Panc1 (cell line): ENCODE results near the gene SULT2B1. TPM values are rescaled to one million over a fixed set of nuclear protein-coding genes. Genes with fewer than 3 reads are reported as not detected.
A peak's percentile ranks its signal among the peaks of the same experiment; 100 is the strongest.

Experiments used
- ATAC-seq: fragments of 200-7000 bp; cut with Tn5 transposase; 2 replicates; pipeline ENCODE4 v1.9.1; 2020; ENCODE audit warnings: mild to moderate bottlenecking, moderate library complexity
- BruUV-seq: library from RNA; stranded (reverse); fragments of 400-500 nt; replicated peaks from 2 replicates; lab custom pipeline; 2021; lab: Mats Ljungman, UMichigan
- CTCF ChIA-PET: fragments of 300-600 bp; sonication (Branson Sonifier 250); formaldehyde crosslinking; loops from one replicate; lab custom pipeline; 2022; ENCODE audit warnings: antibody characterized with exemption; lab: Charles Lee
- POLR2A ChIA-PET: fragments of 300-600 bp; sonication (Branson Sonifier 250); formaldehyde crosslinking; loops from one replicate; lab custom pipeline; 2022; ENCODE audit warnings: antibody characterized with exemption; lab: Charles Lee
- DNase-seq: peaks from one replicate; pipeline ENCODE4 v3.0.0-alpha.2; 2010; ENCODE audit warnings: low read depth, low spot score
- H3K27ac ChIP-seq: 2 replicates; pipeline ENCODE4 v1.5.1; 2011; ENCODE audit warnings: mild to moderate bottlenecking, low read length, inconsistent platforms
- H3K27me3 ChIP-seq: fragments of 200-500 bp; sonication (Bioruptor generic); 2 replicates; pipeline ENCODE4 v1.6.0; 2014; ENCODE audit warnings: low read length, inconsistent platforms; ENCODE audit not compliant: control insufficient read depth, insufficient read depth
- H3K36me3 ChIP-seq: fragments of 200-500 bp; sonication (Bioruptor generic); 2 replicates; pipeline ENCODE4 v1.5.1; 2014; ENCODE audit warnings: inconsistent platforms, mild to moderate bottlenecking, low read length, moderate library complexity; ENCODE audit not compliant: control insufficient read depth, insufficient read depth
- H3K4me1 ChIP-seq: 2 replicates; pipeline ENCODE4 v1.5.1; 2011; ENCODE audit warnings: inconsistent platforms, mild to moderate bottlenecking, low read length, moderate library complexity; ENCODE audit not compliant: control insufficient read depth, insufficient read depth
- H3K4me3 ChIP-seq, 2 experiments: 2 replicates each; pipeline ENCODE4 v1.5.1; 2011 to 2012; ENCODE audit warnings: low read depth in 2 of 2, low read length in 2 of 2, mild to moderate bottlenecking in 2 of 2, inconsistent platforms in 1 of 2, moderate library complexity in 1 of 2
- H3K9me3 ChIP-seq: fragments of 200-500 bp; sonication (Bioruptor generic); 2 replicates; pipeline ENCODE4 v1.5.1; 2014; ENCODE audit warnings: low read depth, mild to moderate bottlenecking, inconsistent platforms, low read length, moderate library complexity; ENCODE audit not compliant: control insufficient read depth, insufficient read depth
- POLR2AphosphoS5 ChIP-seq: IDR thresholded peaks from 2 replicates; pipeline ENCODE4 v1.6.1; 2012; ENCODE audit warnings: mild to moderate bottlenecking, low read depth, low read length, moderate library complexity
- SIN3A ChIP-seq: IDR thresholded peaks from 2 replicates; pipeline ENCODE4 v1.6.1; 2012; ENCODE audit warnings: low read depth, mild to moderate bottlenecking, low read length, moderate library complexity, borderline replicate concordance; ENCODE audit not compliant: insufficient read depth
- TCF7L2 ChIP-seq: IDR thresholded peaks from 2 replicates; pipeline ENCODE4 v1.6.1; 2011; ENCODE audit warnings: mild to moderate bottlenecking, low read depth, low read length, inconsistent platforms
- in situ Hi-C: cut with HindIII; loops from 2 replicates; pipeline ENCODE4 v1.10.0; 2016; ENCODE audit warnings: low sequenced_read_pairs, low pct_unique_long_range_greater_than_20kb
- intact Hi-C: fragments of 100-400 bp; cut with micrococcal nuclease; formaldehyde crosslinking; loops from one replicate; pipeline ENCODE4 v1.10.0; 2022; ENCODE audit not compliant: unreplicated experiment
- total RNA-seq: library from RNA; stranded (reverse); gene quantifications from one replicate; pipeline ENCODE4 v1.2.1, GENCODE V29; 2021; ENCODE audit not compliant: unreplicated experiment
- TF ChIP-seq, protein P1 (sequence below): fragments of 450-650 bp; IDR thresholded peaks from 2 replicates; pipeline ENCODE4 v1.5.1; 2017; ENCODE audit warnings: mild to moderate bottlenecking
- TF ChIP-seq, protein P2 (sequence below), 2 experiments: IDR thresholded peaks; 2 replicates each; pipeline ENCODE4 v1.6.1; 2011 to 2012; ENCODE audit warnings: low read depth in 2 of 2, control low read depth in 1 of 2, low read length in 1 of 2, mild to moderate bottlenecking in 1 of 2, moderate library complexity in 1 of 2; ENCODE audit not compliant: insufficient read depth in 1 of 2

Gene SULT2B1
- total RNA-seq, 1 experiment from 2014 or later, result 3.6 TPM

DNA sequence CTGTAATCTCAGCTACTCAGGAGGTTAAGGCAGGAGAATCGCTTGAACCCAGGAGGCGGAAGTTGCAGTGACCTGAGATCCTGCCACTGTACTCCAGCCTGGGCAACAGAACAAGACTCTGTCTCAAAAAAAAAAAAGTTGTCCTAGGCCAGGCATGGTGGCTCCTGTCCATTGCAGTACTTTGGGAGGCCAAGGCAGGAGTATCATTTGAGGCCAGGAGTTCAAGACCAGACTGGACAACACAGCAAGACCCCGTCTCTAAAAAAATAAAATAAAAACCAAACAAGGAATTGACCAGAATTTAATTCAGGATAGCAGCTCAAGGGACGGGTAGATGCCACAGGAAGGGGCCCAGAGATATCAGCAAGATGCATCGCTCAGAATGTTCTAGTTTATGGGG lies 4.9 kb downstream of the SULT2B1 start:
- no peak for DNase-seq
- Histone ChIP-seq H3K36me3 (no peaks in the 10 kb centered on the region), H3K4me3 (no peak overlapping the region), H3K27ac (peak overlapping the region; percentile 79), H3K4me1 (peaks cover 26% of the 10 kb centered on the region), H3K9me3 (no peaks in the 10 kb centered on the region), H3K27me3 (no peaks in the 10 kb centered on the region)
- ChIA-PET CTCF (no interaction called here), POLR2A (no interaction called here)
- BruUV-seq, result no TSS peak
- intact Hi-C loops, result no loop called here
- in situ Hi-C loops, result no loop called here
- no peak for TF ChIP-seq POLR2AphosphoS5
- no peak for TF ChIP-seq TCF7L2
- TF ChIP-seq, protein P1, sequence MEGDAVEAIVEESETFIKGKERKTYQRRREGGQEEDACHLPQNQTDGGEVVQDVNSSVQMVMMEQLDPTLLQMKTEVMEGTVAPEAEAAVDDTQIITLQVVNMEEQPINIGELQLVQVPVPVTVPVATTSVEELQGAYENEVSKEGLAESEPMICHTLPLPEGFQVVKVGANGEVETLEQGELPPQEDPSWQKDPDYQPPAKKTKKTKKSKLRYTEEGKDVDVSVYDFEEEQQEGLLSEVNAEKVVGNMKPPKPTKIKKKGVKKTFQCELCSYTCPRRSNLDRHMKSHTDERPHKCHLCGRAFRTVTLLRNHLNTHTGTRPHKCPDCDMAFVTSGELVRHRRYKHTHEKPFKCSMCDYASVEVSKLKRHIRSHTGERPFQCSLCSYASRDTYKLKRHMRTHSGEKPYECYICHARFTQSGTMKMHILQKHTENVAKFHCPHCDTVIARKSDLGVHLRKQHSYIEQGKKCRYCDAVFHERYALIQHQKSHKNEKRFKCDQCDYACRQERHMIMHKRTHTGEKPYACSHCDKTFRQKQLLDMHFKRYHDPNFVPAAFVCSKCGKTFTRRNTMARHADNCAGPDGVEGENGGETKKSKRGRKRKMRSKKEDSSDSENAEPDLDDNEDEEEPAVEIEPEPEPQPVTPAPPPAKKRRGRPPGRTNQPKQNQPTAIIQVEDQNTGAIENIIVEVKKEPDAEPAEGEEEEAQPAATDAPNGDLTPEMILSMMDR, result no peak
- TF ChIP-seq SIN3A, result no peak
- TF ChIP-seq, protein P2, sequence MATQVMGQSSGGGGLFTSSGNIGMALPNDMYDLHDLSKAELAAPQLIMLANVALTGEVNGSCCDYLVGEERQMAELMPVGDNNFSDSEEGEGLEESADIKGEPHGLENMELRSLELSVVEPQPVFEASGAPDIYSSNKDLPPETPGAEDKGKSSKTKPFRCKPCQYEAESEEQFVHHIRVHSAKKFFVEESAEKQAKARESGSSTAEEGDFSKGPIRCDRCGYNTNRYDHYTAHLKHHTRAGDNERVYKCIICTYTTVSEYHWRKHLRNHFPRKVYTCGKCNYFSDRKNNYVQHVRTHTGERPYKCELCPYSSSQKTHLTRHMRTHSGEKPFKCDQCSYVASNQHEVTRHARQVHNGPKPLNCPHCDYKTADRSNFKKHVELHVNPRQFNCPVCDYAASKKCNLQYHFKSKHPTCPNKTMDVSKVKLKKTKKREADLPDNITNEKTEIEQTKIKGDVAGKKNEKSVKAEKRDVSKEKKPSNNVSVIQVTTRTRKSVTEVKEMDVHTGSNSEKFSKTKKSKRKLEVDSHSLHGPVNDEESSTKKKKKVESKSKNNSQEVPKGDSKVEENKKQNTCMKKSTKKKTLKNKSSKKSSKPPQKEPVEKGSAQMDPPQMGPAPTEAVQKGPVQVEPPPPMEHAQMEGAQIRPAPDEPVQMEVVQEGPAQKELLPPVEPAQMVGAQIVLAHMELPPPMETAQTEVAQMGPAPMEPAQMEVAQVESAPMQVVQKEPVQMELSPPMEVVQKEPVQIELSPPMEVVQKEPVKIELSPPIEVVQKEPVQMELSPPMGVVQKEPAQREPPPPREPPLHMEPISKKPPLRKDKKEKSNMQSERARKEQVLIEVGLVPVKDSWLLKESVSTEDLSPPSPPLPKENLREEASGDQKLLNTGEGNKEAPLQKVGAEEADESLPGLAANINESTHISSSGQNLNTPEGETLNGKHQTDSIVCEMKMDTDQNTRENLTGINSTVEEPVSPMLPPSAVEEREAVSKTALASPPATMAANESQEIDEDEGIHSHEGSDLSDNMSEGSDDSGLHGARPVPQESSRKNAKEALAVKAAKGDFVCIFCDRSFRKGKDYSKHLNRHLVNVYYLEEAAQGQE (IDR thresholded peaks at IDR 0.05; ENCODE audit: insufficient read depth in 1 of 2, low read depth in 2 of 2, low read length in 1 of 2), result no peak
- no peak for ATAC-seq

GRCh38 chr19:48558018-48558684 lies 6.2 kb downstream of the SULT2B1 start:
- no peaks in the 10 kb centered on the region for H3K36me3 ChIP-seq
- H3K4me1 ChIP-seq, result peaks cover 23% of the 10 kb centered on the region
- intact Hi-C loops, result no loop called here
- no peaks in the 10 kb centered on the region for H3K27me3 ChIP-seq
- CTCF ChIA-PET, result no interaction called here
- DNase-seq (no peak), ATAC-seq (peak; percentile 39)
- no TSS peak for BruUV-seq
- H3K4me3 ChIP-seq, result no peak overlapping the region
- peak overlapping the region; percentile 77 for H3K27ac ChIP-seq
- TF ChIP-seq SIN3A, result no peak
- TF ChIP-seq, protein P1, result no peak
- TF ChIP-seq, protein P2 (IDR thresholded peaks at IDR 0.05; ENCODE audit: insufficient read depth in 1 of 2, low read depth in 2 of 2, low read length in 1 of 2), result no peak
- no peak for TF ChIP-seq POLR2AphosphoS5
- peak; percentile 93 for TF ChIP-seq TCF7L2
- in situ Hi-C loops, result no loop called here
- POLR2A ChIA-PET, result interaction anchor here (0.6 to 0.7 kb wide), 3 partner anchors 15 to 700 kb away, joined by 3 to 10 read pairs (median 7); no protein-coding TSS in a partner anchor
- no peaks in the 10 kb centered on the region for H3K9me3 ChIP-seq
